Endothelial cell of umbilical vein (primary cell): ENCODE data around the gene INPP4B. TPM values are rescaled to one million over a fixed set of nuclear protein-coding genes. Genes with fewer than 3 reads are reported as not detected.

Source experiments
- BruUV-seq: library from RNA; stranded (reverse); fragments of 400-500 nt; replicated peaks from 2 replicates; lab custom pipeline; 2021; lab: Mats Ljungman, UMichigan
- CTCF ChIA-PET: fragments of 300-600, 350-600 bp; sonication (Branson Sonifier 250); formaldehyde crosslinking; loops from one replicate; lab custom pipeline; 2021; ENCODE audit warnings: antibody characterized with exemption, inconsistent platforms; lab: Charles Lee
- POLR2A ChIA-PET: fragments of 300-600, 350-600 bp; sonication (Branson Sonifier 250); formaldehyde crosslinking; loops from one replicate; lab custom pipeline; 2021; ENCODE audit warnings: antibody characterized with exemption, inconsistent platforms; lab: Charles Lee
- DNase-seq: peaks from one replicate; pipeline ENCODE4 v3.0.0-alpha.2; 2011; ENCODE audit warnings: low read depth, low spot score
- FAIRE-seq: peaks from 2 replicates; lab custom pipeline; 2011; peaks lifted over from hg19 to GRCh38; lab: Jason Lieb, UNC
- H2AFZ ChIP-seq: 2 replicates; pipeline ENCODE4 v1.6.0; 2012; ENCODE audit warnings: low read depth, low read length, control low read depth, inconsistent platforms
- H3K27ac ChIP-seq: 2 replicates; pipeline ENCODE4 v1.5.1; 2011; ENCODE audit warnings: low read depth, mild to moderate bottlenecking, control low read depth, low read length, moderate library complexity; ENCODE audit not compliant: insufficient read depth
- H3K27me3 ChIP-seq, 2 experiments: 2 replicates each; pipeline versions ENCODE4 v1.6.0 to v1.6.1; 2011; ENCODE audit warnings: low read length in 2 of 2, mixed read lengths in 1 of 2; ENCODE audit not compliant: control insufficient read depth in 2 of 2, insufficient read depth in 2 of 2
- H3K36me3 ChIP-seq, 2 experiments: 2 replicates in 1 of 2; 3 replicates in 1 of 2; pipeline ENCODE4 v1.5.1; 2011; ENCODE audit warnings: low read length in 2 of 2, mild to moderate bottlenecking in 1 of 2, moderate library complexity in 1 of 2; ENCODE audit not compliant: control insufficient read depth in 2 of 2, insufficient read depth in 2 of 2; ENCODE audit errors: extremely low read depth in 1 of 2
- H3K4me1 ChIP-seq: 3 replicates; pipeline ENCODE4 v1.5.1; 2011; ENCODE audit warnings: mild to moderate bottlenecking, low read length; ENCODE audit not compliant: control insufficient read depth, insufficient read depth; ENCODE audit errors: extremely low read depth
- H3K4me2 ChIP-seq: 2 replicates; pipeline ENCODE4 v1.6.1; 2011; ENCODE audit warnings: low read length, control low read depth, mixed read lengths; ENCODE audit not compliant: insufficient read depth
- H3K4me3 ChIP-seq, 3 experiments: fragments of 200-600 bp in 1 of 3; sonication (generic), shearing (Covaris generic) in 1 of 3; replicated peaks in 1 of 3; 2 replicates each; pipeline ENCODE4 v1.5.1; 2011 to 2016; ENCODE audit warnings: control low read depth in 3 of 3, low read length in 3 of 3, mild to moderate bottlenecking in 2 of 3, inconsistent platforms in 1 of 3, low read depth in 1 of 3, moderate library complexity in 1 of 3; ENCODE audit not compliant: insufficient read depth in 1 of 3
- H3K79me2 ChIP-seq: 2 replicates; pipeline ENCODE4 v1.6.0; 2012; ENCODE audit warnings: low read length, inconsistent platforms; ENCODE audit not compliant: control insufficient read depth, insufficient read depth
- H3K9ac ChIP-seq: replicated peaks from 2 replicates; pipeline ENCODE3; 2011; ENCODE audit warnings: low read length, control low read depth; ENCODE audit not compliant: insufficient read depth; ENCODE audit errors: extremely low read depth
- H3K9me1 ChIP-seq: replicated peaks from 3 replicates; pipeline ENCODE4 v1.6.0; 2011; ENCODE audit warnings: mild to moderate bottlenecking, low read length; ENCODE audit not compliant: control insufficient read depth, insufficient read depth; ENCODE audit errors: extremely low read depth
- H3K9me3 ChIP-seq: replicated peaks from 2 replicates; pipeline ENCODE4 v1.5.1; 2012; ENCODE audit warnings: low read length, inconsistent platforms; ENCODE audit not compliant: control insufficient read depth, insufficient read depth
- H4K20me1 ChIP-seq: replicated peaks from 2 replicates; pipeline ENCODE3; 2011; ENCODE audit warnings: mild to moderate bottlenecking, low read length; ENCODE audit not compliant: control insufficient read depth, insufficient read depth; ENCODE audit errors: extremely low read depth
- CTCF ChIP-seq, 2 donors: IDR thresholded peaks; 1 replicate in 1 of 2; 2 replicates in 1 of 2; pipeline ENCODE4 v1.5.1; 2011; ENCODE audit warnings: low read length in 2 of 2, mild to moderate bottlenecking in 2 of 2, moderate library complexity in 2 of 2, control low read depth in 1 of 2, inconsistent platforms in 1 of 2, low read depth in 1 of 2; ENCODE audit not compliant: insufficient read depth in 1 of 2; ENCODE audit errors: extremely low read depth in 1 of 2
- EZH2 ChIP-seq: IDR thresholded peaks from 2 replicates; pipeline ENCODE4 v1.6.1; 2012; ENCODE audit warnings: borderline replicate concordance, low read depth, mild to moderate bottlenecking, moderate library complexity, low read length, inconsistent platforms; ENCODE audit not compliant: severe bottlenecking
- FOS ChIP-seq: IDR thresholded peaks from 2 replicates; pipeline ENCODE4 v1.6.1; 2011; ENCODE audit warnings: mild to moderate bottlenecking, low read length, moderate library complexity, borderline replicate concordance; ENCODE audit not compliant: insufficient read depth
- GATA2 ChIP-seq: IDR thresholded peaks from 2 replicates; pipeline ENCODE4 v1.7.0; 2011; ENCODE audit warnings: low read depth, mild to moderate bottlenecking, moderate library complexity, mixed read lengths, low read length; ENCODE audit not compliant: insufficient read length, insufficient read depth
- JUN ChIP-seq: IDR thresholded peaks from 2 replicates; pipeline ENCODE4 v1.6.1; 2011; ENCODE audit warnings: borderline replicate concordance, low read depth; ENCODE audit not compliant: insufficient read length, insufficient read depth
- MAX ChIP-seq: IDR thresholded peaks from 2 replicates; pipeline ENCODE4 v1.6.1; 2011; ENCODE audit not compliant: insufficient read depth, insufficient read length
- MYC ChIP-seq: IDR thresholded peaks from one replicate; pipeline ENCODE4 v1.6.1; 2011; ENCODE audit warnings: mild to moderate bottlenecking, low read depth, low read length
- POLR2A ChIP-seq: IDR thresholded peaks from 2 replicates; pipeline ENCODE4 v1.6.1; 2012; ENCODE audit warnings: low read depth, mild to moderate bottlenecking, control low read depth, low read length
- POLR2AphosphoS5 ChIP-seq: IDR thresholded peaks from 2 replicates; pipeline ENCODE4 v1.6.1; 2012; ENCODE audit warnings: low read depth, mild to moderate bottlenecking, control low read depth, low read length, moderate library complexity; ENCODE audit not compliant: insufficient read depth
- dilution Hi-C: fragments of 300-500 bp; cut with MboI; formaldehyde crosslinking; loops from one replicate; pipeline ENCODE4 v1.15.0; 2019; ENCODE audit warnings: low sequenced_read_pairs; ENCODE audit not compliant: extremely low pct_ligation_motif_present
- intact Hi-C: fragments of 100-400 bp; cut with micrococcal nuclease; formaldehyde crosslinking; loops from one replicate; pipeline ENCODE4 v1.10.0; 2022
- polyA plus RNA-seq, 4 experiments: library from polyadenylated mRNA; depleted of rRNA in 3 of 4; stranded (reverse) in 3 of 4; unstranded in 1 of 4; fragments of >200 nt; gene quantifications; 2 replicates each; pipeline versions ENCODE4 v1.2.1 to v1.2.3, GENCODE V29; 2011 to 2012; ENCODE audit warnings: missing spikeins in 1 of 4
- total RNA-seq: library from RNA; stranded (reverse); gene quantifications from 2 replicates; pipeline ENCODE4 v1.2.3, GENCODE V29; 2021

The INPP4B gene
- total and polyA plus RNA-seq, 2 donors (not counting 3 experiments of a cell fraction or from before 2014, with no cell fraction given): 0.41 to 3.1 TPM

- Histone ChIP-seq H2AFZ (no peak overlapping the region), H3K4me2 (no peak overlapping the region), H3K4me3 (no peak overlapping the region), H3K9ac (no peak overlapping the region), H4K20me1 (no peaks in the 10 kb centered on the region), H3K79me2 (no peaks in the 10 kb centered on the region), H3K27ac (no peak overlapping the region), H3K27me3 (no peaks in the 10 kb centered on the region), H3K36me3 (no peaks in the 10 kb centered on the region), H3K4me1 (no peaks in the 10 kb centered on the region), H3K9me3 (no peaks in the 10 kb centered on the region), H3K9me1 (no peaks in the 10 kb centered on the region)
- DNase-seq (no peak), FAIRE-seq (no peak)
- dilution Hi-C loops: no loop called here
- POLR2A ChIA-PET: no interaction called here
- BruUV-seq: no TSS peak
- CTCF ChIA-PET: no interaction called here
- TF ChIP-seq POLR2A (no peak), EZH2 (no peak), CTCF (IDR thresholded peaks at IDR 0.05; ENCODE audit: extremely low read depth in 1 of 2, insufficient read depth in 1 of 2, low read depth in 1 of 2, low read length in 2 of 2) (no peak), FOS (no peak), MYC (no peak)
- intact Hi-C loops: no loop called here
Observed at GRCh38 chr4:142581881-142582280, 264.2 kb downstream of the INPP4B start.

- FAIRE-seq: no peak
- Histone ChIP-seq H3K27me3 (no peaks in the 10 kb centered on the region), H3K36me3 (no peaks in the 10 kb centered on the region), H4K20me1 (no peaks in the 10 kb centered on the region), H2AFZ (no peak overlapping the region), H3K79me2 (no peaks in the 10 kb centered on the region), H3K27ac (no peak overlapping the region), H3K9me1 (no peaks in the 10 kb centered on the region), H3K9ac (no peak overlapping the region), H3K9me3 (no peaks in the 10 kb centered on the region), H3K4me1 (no peaks in the 10 kb centered on the region), H3K4me3 (no peak overlapping the region), H3K4me2 (no peak overlapping the region)
- dilution Hi-C loops: no loop called here
- POLR2A ChIA-PET: no interaction called here
- CTCF ChIA-PET: no interaction called here
- intact Hi-C loops: no loop called here
- BruUV-seq: no TSS peak
- no peak for DNase-seq
- TF ChIP-seq JUN: no peak
- no peak for TF ChIP-seq GATA2
- TF ChIP-seq POLR2A: no peak
- TF ChIP-seq CTCF (IDR thresholded peaks at IDR 0.05; ENCODE audit: extremely low read depth in 1 of 2, insufficient read depth in 1 of 2, low read depth in 1 of 2, low read length in 2 of 2): no peak
- no peak for TF ChIP-seq MYC
- no peak for TF ChIP-seq POLR2AphosphoS5
- TF ChIP-seq MAX: no peak
- no peak for TF ChIP-seq EZH2
Observed at GRCh38 chr4:142579443-142579842, 266.7 kb downstream of the INPP4B start.
